Measurements from ENCODE around the gene ADAM15. TPM values are rescaled to one million over a fixed set of nuclear protein-coding genes. Genes with fewer than 3 reads are reported as not detected.

The ADAM15 gene
- total RNA-seq, 4 donors from 2014 or later = 304 to 327 (median 321) TPM

- Histone ChIP-seq H3K4me3 (no peak within 1 kb of the TSS), H3K9me3 (no peaks in the 10 kb centered on the region), H3K4me1 (peaks cover 24% of the 10 kb centered on the region), H3K36me3 (no peaks in the 10 kb centered on the region), H3K27ac (no peak within 1 kb of the TSS), H3K27me3 (no peaks in the 10 kb centered on the region)
- TF ChIP-seq EP300 (IDR thresholded peaks at IDR 0.05) = no peak
- no peak for TF ChIP-seq POLR2AphosphoS5 (IDR thresholded peaks at IDR 0.05)
- no peak for TF ChIP-seq POLR2A (IDR thresholded peaks at IDR 0.05)
- no peak for TF ChIP-seq CTCF (IDR thresholded peaks at IDR 0.05)
- WGBS = 93% methylated on average over 7 of the region's 9 CpGs
- DNase-seq (ENCODE audit: low spot score in 2 of 2) = no peak
These were observed 17.6 kb upstream of the ADAM15 start, which contains the start of the genes DCST1 and DCST2 for GRCh38 chr1:155033524-155033923. Gene DCST1, plus strand, starts transcription at chr1:155033824. Its CDS starts 213 bp downstream, at chr1:155034037. Gene DCST2, minus strand, starts transcription at chr1:155033781. Its CDS starts 80 bp downstream, at chr1:155033701.

- no peak overlapping the region for H3K27ac ChIP-seq
- TF ChIP-seq EP300 (IDR thresholded peaks at IDR 0.05) (no peak), CTCF (IDR thresholded peaks at IDR 0.05) (no peak), POLR2A (IDR thresholded peaks at IDR 0.05) (no peak), POLR2AphosphoS5 (IDR thresholded peaks at IDR 0.05) (no peak)
- DNase-seq (ENCODE audit: low spot score in 2 of 2) = no peak
- H3K36me3 ChIP-seq = no peaks in the 10 kb centered on the region
- H3K4me3 ChIP-seq = no peak overlapping the region
- H3K4me1 ChIP-seq = peaks cover 33% of the 10 kb centered on the region
- H3K27me3 ChIP-seq = no peaks in the 10 kb centered on the region
- H3K9me3 ChIP-seq = no peaks in the 10 kb centered on the region
- WGBS = 71% methylated on average over 14 of the region's 20 CpGs
These were observed 16.6 kb upstream of the ADAM15 start for GRCh38 chr1:155034318-155035208.

DNA sequence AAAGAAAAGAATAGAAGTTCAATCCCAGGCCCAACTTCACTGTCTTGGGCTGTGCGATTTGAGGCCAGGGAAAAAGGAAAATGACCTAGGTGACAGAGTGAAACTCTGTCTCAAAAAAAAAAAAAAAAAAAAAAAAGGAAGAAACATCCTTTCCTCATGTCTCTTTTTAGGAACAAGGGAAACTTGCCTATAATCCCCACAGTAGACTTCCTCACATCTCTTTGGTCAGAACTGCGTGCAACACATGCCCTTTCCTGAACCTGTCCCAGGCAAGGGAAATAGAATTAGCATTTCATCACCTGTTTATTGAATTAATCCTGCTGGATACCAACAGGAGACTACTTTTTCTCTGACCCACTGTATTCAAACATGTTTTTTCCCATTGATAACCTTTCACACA lies 15.2 kb upstream of the ADAM15 start:
- 89% methylated on average over 2 of the region's 2 CpGs for WGBS
- DNase-seq (ENCODE audit: low spot score in 2 of 2) = no peak

DNA sequence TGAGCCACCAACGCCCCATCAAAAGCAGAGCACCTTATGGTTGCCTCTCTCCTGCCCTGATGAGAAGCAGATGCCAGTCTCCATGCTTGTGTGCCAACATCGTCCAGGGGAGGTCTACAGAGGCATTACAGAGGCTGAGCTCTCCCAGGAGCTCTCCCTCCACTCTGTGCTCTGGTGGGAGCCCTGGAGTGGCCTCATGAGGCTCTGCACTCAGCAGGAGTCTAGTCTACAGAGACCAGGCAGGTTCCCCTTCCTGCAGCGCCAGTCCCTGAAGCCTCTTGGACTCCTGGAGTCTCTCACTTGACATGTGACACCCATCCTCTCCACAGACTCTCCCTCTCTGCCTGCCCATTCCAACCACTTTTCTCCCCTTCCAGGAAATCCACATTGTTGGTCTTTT lies 14.1 kb upstream of the ADAM15 start:
- Histone ChIP-seq H3K27ac (no peak overlapping the region), H3K4me3 (no peak overlapping the region), H3K9me3 (no peaks in the 10 kb centered on the region), H3K4me1 (peaks cover 38% of the 10 kb centered on the region), H3K27me3 (no peaks in the 10 kb centered on the region), H3K36me3 (no peaks in the 10 kb centered on the region)
- TF ChIP-seq CTCF (IDR thresholded peaks at IDR 0.05) (no peak), POLR2AphosphoS5 (IDR thresholded peaks at IDR 0.05) (no peak), EP300 (IDR thresholded peaks at IDR 0.05) (no peak), POLR2A (IDR thresholded peaks at IDR 0.05) (no peak)
- WGBS = 86% methylated on average over 3 of the region's 3 CpGs
- no peak for DNase-seq (ENCODE audit: low spot score in 2 of 2)

More for the DNA sequence above, 15.2 kb upstream of the ADAM15 start:
- TF ChIP-seq CTCF (IDR thresholded peaks at IDR 0.05) (no peak), POLR2AphosphoS5 (IDR thresholded peaks at IDR 0.05) (no peak)
- Histone ChIP-seq H3K36me3 (no peaks in the 10 kb centered on the region), H3K4me3 (no peak overlapping the region), H3K4me1 (peaks cover 38% of the 10 kb centered on the region), H3K27ac (no peak overlapping the region), H3K9me3 (no peaks in the 10 kb centered on the region), H3K27me3 (no peaks in the 10 kb centered on the region)

DNA sequence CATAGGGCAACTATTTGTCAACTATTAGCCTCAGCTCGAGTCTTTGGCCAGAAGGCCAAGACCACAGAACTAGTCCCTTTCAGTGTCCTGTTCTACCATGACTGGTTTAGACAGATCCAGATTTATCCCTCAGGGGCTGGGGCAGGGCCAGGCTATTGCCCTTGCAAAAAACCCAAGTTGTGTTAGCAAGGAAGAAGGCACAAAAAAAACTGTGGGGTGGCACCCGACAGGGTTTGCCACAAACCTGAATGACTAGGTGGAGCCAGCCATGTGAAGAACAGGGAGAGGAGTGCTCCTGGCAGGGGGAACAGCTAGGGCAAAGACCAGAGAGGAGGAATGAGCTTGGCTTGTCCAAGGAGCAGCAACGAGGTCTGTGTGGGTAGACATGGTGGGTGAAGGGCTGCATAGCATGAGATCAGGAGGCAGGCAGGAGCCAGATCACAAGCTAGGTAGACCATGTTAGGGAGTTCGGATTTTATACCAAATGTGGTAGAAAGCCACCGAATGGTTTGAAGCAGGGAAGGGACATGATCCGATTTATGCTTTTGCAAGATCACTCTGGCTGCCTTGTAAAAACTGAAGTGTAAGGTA lies 13.2 kb upstream of the ADAM15 start:
- H3K27ac ChIP-seq = peak overlapping the region; percentile 95
- DNase-seq (ENCODE audit: low spot score in 2 of 2) = no peak
- H3K4me1 ChIP-seq = peaks cover 38% of the 10 kb centered on the region
- H3K9me3 ChIP-seq = no peaks in the 10 kb centered on the region
- no peaks in the 10 kb centered on the region for H3K27me3 ChIP-seq
- H3K36me3 ChIP-seq = no peaks in the 10 kb centered on the region
- WGBS = 55% methylated on average over 6 of the region's 6 CpGs
- TF ChIP-seq EP300 (IDR thresholded peaks at IDR 0.05) (no peak), POLR2A (IDR thresholded peaks at IDR 0.05) (no peak), CTCF (IDR thresholded peaks at IDR 0.05) (no peak), POLR2AphosphoS5 (IDR thresholded peaks at IDR 0.05) (no peak)
- H3K4me3 ChIP-seq = no peak overlapping the region

All from suprapubic skin (tissue), 4 donors.